NCI-H1436 treated with DMSO at 0.1 percent for 48 hours (cell line): ENCODE measurements around the gene ATP8B4.
"Not testable (repeated sequence)": the region's sequence is repeated elsewhere in the genome, so short reads cannot be mapped to it uniquely, and the experiment has no call there.

Experiments
- DNase-seq: peaks from one replicate; lab custom pipeline; 2025; lab: John Stamatoyannopoulos, UW

The ATP8B4 gene

DNA sequence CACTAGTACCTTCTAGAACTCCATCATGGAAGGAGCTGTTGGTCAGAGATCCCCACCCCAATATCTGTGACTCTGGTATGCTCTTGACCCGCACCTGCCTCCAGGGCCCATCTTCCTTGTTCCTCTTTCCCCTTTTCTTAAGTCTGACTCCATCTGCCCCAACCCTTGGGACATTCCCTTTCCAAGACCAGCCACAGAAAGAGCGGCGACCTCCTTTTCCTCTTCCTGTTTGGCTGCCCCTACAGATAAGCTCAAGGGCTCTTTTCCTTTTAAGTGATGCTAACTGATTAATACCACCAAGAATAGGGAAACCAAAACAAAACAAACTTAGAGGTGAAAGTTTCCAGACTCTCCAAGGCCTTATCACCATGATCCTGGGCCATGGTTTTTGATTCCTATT lies 21.9 kb upstream of the ATP8B4 start:
- DNase-seq = no peak

DNA sequence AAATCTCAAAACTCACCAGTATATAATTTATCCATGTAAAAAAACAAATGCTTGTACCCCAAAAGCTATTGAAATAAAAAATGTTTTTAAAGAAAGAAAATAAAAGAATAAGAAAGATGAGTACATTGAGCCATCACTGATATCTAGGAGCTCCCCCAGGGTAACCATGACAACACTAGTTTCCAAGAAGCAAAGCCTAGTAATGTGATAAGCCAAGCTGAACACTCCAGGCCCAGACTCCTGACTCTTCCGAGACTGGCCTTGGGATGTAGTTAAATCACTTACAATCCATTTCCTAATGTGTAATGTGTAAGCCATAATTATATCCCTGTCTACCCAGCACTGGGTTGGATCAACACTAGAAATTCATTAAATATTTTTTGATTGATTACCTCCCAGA lies 21.1 kb upstream of the ATP8B4 start:
- no peak for DNase-seq

DNA sequence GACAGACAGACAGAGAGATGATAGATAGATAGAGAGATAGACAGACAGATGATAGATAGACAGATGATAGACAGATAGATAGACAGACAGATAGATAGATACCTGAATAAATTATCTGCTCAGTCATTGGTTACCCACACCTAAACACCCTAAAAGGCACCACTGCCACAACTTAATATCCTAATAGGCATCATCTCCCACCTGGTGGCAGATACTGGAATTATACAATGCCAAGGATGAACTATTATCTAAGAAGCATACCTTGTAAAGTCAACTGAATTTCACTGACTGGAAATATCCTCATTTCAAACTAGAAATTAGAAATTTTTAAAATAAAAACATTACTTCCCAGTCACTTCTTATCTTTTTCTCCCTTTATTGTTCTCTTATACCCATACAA lies 19.4 kb upstream of the ATP8B4 start:
- DNase-seq = no peak

DNA sequence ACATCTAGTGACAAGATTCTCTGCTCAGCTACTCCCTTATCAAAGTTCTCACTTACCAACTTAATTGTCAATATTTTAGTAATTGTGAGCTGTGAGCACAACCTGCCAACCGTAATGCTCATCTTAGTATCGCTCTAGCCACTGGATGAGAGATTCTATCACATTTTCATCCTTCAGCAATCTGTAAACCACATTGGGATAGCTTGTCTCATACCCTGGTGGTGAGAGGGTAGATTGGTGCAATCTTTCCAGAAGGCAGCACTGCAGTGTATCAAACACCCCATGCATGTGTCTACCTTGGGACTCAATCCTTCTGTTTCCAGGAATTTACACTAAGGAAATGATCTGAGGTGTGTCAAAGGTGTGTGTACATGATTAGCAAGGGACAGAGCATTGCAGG lies 18.9 kb upstream of the ATP8B4 start:
- no peak for DNase-seq

DNA sequence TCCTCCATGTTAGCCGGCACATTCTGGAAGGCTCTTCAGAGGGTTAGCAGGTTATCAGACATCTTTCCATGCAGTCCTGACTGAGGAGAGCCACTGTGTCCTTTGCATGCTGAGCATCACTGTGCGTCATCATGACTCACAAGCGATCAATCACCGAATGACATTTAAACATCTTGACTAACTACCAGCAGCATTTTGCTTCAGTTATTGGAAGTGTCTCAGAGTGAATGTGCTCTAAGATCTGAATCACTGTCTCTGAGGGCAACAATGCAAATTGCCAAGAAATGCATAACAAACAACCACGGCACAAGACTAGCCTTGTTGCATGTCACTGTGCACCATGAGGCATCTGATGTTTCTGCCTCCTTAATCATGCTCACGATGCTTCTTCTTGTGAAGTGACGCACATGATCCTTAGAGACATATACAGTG lies 18.3 kb upstream of the ATP8B4 start:
- DNase-seq = no peak

DNA sequence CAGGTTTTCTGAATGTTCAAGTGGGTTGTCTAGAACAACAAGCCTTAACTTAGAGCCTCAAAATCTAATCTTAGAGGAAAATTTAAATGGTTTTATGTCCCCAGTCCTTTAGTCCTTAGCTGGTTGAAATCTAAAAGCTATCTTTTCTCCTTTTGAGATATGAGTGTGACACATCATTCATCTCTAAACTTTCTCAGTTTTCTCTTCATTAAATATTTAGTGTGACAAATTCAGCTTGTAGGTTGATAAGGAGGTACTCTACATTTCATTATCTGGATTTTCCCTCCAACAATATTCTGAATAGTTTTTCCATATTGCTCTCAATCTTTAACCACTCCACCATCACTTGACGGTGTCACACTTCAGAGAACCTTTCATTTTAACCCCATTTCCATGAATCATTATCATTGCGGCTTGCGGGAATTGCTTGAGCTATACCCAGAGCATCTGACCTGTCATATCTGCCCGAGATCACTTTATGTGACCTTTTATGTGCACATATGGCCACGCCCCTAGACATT lies 16.1 kb upstream of the ATP8B4 start:
- DNase-seq = no peak

DNA sequence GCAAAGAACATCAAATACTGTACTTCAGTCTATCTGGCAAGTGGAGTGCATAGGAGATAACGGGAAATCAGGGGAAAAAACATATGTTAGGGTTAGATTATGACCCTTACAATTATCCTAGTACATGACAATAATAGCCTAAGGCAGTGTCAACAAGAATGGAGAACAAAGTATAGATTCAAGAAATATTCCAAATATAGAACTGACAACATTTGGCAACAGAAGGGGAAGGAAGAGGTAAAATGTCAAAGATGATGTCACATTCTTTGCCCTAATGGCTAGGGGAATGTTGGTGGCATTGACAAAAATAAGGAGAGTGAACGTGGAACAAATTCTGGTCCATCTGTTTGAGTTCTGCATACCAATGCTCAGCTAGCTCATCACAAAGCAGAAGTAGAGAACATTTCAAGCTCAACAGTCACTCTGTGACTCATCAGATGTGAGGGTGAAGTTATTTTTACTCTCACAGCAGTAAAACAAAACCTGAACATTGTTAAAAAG lies 15.5 kb upstream of the ATP8B4 start:
- DNase-seq = no peak

DNA sequence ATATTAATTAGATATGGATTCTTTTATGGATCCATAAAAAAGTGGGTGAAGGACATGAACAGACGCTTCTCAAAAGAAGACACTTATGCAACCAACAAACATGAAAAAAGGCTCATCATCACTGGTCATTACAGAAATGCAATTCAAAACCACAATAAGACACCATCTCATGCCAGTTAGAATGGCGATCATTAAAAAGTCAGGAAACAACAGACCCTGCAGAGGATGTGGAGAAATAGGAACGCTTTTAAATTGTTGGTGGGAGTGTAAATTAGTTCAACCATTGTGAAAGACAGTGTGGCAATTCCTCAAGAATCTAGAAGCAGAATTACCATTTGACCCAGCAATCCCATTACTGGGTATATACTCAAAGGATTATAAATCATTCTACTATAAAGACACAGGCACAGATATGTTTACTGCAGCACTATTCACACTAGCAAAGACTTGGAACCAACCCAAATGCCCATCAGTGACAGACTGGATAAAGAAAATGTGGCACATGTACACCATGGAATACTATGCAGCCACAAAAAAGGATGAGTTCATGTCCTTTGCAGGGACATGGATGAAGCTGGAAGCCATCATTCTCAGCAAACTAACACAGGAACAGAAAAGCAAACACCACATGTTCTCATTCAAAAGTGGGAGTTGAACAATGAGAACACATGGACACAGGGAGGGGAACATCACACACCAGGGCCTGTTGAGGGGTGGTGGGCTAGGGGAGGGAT lies 13.4 kb upstream of the ATP8B4 start:
- DNase-seq = not testable (repeated sequence)

DNA sequence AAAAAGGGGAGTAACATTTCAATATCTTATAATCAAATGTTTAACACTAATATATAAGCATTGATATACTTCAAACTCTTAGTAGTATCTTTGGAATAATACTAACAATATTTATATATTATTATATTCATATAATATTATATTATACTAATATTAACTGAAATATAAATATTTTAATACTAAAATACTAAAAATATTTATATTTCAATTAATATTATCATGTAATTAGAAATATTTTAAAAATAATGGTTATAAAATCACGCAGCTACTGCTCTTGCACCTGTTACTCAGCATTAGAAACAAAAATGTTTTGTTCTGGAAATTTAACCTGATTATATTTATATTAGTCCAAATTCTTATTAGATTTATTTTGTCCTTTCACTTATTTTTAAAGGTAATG lies 12.6 kb upstream of the ATP8B4 start:
- no peak for DNase-seq

DNA sequence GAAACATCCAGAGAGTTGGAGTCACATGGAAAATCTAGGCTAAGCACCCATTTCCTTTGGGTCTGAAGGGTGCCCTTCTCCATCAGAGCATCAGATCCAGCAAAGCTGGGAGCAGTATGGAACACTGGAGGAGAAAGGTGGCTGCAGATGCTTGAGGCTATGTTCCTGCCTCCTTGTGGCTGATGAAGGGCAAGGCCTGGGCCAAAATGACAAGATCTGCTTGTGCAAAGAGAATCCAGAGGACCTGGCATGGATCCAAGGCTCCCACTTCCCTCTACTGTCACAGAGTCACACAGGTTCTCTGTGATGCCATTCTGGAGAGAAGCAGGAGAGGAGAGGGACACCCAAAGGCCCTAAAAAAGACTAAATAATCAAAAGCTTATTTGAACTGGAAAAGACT lies 9.2 kb upstream of the ATP8B4 start:
- no peak for DNase-seq

DNA sequence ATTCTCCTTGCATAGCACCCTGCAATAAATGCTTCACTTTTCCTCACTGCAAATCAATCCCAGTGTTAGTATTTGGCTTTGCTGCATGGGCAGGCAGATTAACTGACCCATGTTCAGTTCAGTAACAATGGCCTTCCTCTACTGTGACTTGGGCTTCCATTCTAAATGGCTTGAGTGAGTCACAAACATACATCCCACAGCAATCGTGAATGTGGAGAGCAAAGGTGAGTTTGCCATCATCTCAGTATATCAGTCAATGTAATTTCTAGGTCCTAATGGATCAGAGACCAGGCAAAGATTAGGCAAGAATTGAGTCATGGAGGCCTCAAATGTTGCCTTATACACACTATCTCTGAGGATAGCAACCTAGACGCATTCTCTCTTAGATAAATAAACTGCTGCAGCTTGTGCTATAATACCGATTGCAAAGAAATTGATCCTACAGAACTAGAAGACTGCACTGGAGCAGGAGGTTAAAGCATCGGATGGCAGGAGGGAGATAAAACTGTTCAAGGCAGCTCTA lies 8.3 kb upstream of the ATP8B4 start:
- DNase-seq = no peak

DNA sequence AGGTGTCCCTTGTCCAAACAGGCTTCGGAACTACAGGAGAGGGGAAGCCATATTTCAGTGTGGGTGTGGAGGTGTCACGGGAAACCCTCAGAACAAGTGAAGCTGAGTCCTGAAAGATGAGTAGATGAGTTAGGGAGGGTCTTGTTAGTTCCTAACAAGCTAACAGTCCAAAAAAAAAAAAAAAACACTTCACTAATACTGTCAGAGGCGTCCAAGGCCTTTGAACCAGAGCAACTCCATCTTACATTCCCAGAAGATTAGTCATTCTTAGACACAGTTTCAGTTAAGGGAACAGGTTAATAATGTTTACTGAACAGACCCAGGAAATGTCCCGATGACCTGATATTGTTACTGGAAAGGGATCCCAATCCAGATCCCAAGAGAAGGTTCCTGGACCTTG lies 7.0 kb upstream of the ATP8B4 start:
- no peak for DNase-seq

DNA sequence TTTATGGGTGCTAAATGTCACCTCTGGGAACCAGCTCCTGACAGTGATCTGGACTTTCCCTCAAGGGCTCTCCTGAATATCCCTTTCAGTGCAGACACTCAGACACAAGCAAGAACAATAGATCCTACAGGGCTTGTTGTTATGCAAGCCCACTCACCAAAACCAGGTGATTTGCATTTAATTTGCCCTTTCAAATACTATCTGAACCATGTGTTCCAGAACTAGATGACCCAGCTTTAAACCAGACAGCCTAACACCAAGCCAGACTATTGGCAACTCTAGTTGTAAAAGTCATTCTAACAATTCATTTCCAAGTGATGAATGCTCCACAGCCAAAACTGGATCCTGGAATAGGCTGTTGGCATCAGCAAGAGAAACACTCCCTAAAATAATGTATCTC lies 5.6 kb upstream of the ATP8B4 start:
- no peak for DNase-seq

DNA sequence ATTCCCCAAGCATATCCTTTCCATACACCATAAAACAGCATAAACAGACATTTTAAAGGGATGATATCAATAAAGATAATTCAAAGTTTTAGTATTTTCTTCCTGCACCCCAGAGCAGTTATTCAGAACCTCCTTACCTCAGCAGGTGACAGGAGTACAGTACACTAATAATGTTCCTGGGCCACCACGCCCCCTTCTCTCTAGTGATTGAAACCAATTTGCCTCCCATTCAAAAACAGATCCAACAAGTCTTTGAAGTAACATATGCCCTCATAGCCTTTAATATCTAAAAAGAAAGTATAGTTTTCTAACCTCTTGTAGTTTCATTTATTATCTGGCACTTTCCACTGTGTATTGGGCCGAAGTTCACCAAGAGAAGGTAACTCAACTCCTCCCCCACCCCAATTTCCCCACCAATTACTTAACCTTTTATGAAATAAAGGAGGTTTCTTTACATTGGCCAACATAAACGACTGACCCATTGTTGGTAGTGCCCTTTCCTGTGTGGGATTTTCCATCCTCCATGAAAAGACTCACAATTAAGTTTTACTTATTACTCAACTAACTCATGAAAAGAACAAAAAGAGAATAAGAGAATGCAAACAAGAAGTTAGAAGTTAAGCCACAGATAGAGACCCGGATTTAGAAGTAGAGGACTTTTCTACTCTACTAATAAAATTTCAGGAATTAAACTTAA lies 5.0 kb upstream of the ATP8B4 start:
- no peak for DNase-seq

DNA sequence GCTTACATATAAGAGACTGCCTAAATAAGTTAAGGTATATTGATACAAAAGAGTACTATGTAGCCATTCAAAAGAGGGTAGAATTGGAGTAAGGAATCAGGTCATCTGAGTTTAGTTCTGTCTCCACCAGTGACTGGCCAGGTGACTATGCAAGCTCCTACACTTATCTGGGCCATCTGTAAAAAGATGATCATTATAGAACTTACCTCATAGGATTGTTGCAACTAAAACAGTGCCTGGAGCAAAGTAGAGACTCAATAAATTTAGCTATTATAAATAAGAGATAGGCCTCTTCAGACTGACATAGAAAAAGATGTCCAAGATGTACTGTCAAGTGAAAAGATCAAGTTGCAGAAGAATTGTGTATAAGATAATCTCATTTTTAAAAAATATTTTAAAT lies 1.7 kb upstream of the ATP8B4 start:
- no peak for DNase-seq

DNA sequence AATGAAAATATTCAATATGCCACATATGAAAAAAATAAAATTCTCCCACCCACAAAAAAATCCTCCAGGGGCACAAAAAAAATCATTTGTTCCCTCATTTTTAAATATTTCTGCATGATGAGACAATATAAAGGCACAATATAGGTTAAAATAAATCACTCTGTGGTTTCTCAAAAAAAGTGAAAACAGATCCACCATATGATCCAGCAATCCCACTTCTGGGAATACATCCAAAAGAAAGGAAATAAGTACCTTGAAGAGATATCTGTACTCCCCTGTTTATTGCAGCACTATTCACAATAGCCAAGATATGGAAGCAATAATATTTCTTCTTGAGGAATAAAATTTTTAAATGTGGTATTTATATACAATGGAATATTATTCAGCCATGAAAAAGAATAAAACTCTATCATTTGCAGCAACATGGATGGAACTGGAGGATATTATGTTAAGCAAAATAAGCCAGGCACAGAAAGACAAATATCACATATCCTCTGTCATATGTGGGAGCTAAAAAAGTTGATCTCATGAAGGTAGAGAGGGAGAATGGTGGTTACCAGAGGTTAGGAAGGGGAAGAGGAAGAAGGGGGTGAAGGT lies 1.5 kb downstream of the ATP8B4 start:
- no peak for DNase-seq

DNA sequence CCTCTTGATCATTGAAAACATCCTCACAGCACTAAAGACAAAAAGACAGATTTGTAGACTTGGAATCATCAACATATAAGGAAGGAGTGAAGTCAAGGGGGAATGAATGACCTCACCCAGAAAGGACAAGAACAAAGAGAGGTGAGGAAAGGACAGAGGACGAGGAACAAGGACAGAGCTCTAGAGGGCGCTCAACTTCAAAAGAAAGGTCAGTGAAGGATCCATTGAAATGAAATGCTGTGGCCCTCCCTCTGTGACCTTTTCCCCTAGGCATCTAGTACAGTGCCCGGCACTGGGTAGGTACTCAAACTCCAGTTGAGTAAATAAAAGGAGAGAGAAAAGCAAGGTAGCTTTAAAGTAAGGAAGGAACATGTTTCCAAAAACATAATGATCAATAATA lies 2.6 kb downstream of the ATP8B4 start:
- no peak for DNase-seq

DNA sequence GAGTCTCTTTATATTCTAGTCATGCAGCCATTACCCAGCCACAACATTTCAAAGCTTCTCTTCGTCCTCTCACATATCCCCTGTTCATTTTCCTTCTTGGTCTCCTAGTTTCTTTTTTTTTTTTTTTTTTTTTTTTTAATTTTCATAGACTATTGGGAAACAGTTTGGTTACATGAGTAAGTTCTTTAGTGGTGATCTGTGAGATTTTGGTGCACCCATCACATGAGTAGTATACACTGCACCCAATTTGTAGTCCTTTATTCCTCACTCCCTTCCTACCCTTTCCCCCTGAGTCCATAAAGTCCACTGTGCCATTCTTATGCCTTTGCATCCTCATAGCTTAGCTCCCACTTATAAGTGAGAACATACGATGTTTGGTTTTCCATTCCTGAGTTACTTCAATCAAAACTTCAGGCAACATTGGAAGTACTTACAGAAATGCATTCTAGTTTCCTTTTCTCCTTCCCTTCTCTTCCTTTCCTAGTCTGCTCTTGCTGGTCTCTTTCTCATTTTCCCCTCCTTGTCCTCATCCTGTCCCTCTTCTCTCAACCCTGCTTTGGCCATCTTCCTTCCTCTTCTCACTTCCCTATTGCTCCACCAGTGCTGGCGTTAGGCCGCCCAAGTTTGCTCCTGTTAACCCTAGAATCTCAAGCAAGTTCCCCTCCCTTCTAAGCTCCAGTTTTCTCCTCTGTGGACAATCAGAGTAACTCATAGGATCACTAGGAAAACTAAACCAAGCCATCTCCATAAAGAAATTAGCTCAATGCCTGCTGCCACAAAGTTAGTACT lies 4.8 kb downstream of the ATP8B4 start:
- no peak for DNase-seq

DNA sequence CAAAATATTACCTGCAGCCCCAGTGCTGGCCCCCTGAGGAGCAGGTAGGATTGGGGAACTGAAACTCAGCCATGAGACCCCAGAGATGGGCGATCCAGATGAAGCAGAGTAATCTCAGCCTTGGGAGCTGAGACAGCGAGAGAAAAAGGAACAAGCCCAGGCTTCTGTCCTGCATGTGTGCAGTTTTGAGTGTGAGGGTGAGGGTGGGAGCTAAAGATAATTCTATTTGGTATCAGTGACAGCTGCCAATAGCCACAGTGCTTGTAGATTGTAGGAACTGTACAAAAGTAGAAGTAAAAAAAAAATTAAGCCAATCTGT lies 5.9 kb downstream of the ATP8B4 start:
- no peak for DNase-seq

DNA sequence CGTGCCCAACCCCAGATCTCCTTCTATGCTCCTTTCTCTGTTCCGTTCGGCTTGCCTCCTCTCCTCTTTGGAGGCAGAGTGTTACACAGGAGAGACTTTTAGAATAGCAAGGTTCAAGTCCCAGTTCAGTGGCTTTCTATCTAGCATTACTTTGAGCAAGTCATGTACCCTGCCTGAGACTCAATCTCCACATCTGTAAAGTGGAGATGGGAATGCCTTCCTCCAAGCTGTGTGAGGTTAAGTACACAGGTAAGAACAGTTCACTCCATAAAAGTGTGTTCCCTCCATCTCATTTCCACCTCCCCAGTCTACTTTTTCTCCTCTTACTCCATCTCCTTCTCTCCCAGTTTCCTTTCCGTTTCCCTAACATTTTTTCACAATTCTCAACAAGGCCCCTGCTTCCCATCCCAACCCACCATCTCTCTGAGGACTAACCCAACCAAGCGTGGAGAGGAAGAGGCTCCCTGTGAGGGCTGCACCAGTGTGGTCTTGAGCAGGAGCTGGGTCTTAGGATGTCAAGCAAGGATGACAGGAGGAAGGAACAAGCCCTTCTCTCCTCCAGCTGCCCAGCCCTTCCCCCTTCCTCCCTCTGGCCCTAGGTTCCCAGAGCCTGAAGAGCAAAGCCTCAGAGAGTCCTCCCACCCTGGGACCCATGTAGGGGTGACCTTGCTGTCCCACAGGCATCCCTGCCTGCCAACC lies 6.4 kb downstream of the ATP8B4 start:
- no peak for DNase-seq

DNA sequence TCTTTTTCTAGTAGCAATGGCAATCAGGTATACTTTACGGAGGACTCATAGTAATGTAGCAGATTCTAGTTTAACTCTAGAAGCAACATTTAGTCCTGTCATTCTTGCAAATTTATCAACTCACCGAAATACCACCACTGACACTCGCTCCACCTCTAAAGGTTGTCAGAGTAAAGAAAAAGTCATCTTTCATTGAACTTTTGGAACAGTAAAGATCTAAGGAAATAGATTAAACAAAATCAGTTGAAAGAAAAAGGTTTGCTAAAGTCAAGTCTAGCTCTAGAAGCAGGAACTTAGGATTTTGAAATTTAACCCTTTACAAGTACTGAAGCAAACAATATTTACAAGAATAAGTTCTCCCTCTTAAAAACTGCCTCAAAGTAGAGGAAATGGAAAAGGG lies 8.7 kb downstream of the ATP8B4 start:
- DNase-seq = no peak
